MCF 10A (cell line): ENCODE measurements around the gene TREX2. TPM values are rescaled to one million over a fixed set of nuclear protein-coding genes. Genes with fewer than 3 reads are reported as not detected.

Experiments
- BruUV-seq: library from RNA; stranded (reverse); fragments of 400-500 nt; replicated peaks from 2 replicates; lab custom pipeline; 2021; lab: Mats Ljungman, UMichigan
- CTCF ChIA-PET: fragments of 300-600 bp; sonication (Branson Sonifier 250); formaldehyde crosslinking; extraction: SDS; loops from one replicate; lab custom pipeline; 2021; ENCODE audit warnings: antibody characterized with exemption, inconsistent platforms; lab: Yijun Ruan, JAX
- POLR2A ChIA-PET: fragments of 300-600, 350-650 bp; sonication (Branson Sonifier 250); formaldehyde crosslinking; extraction: SDS; loops from one replicate; lab custom pipeline; 2020; ENCODE audit warnings: antibody characterized with exemption, inconsistent platforms; lab: Yijun Ruan, JAX
- DNase-seq: peaks from one replicate; pipeline ENCODE4 v3.0.0-alpha.2; 2018; ENCODE audit not compliant: unreplicated experiment
- H3K27ac Mint-ChIP-seq: one replicate; pipeline ENCODE4 v1.8.0; 2022; ENCODE audit warnings: mild to moderate bottlenecking, low read depth, mixed read lengths; ENCODE audit not compliant: unreplicated experiment
- H3K27me3 Mint-ChIP-seq: one replicate; pipeline ENCODE4 v1.8.0; 2022; ENCODE audit warnings: mixed read lengths; ENCODE audit not compliant: insufficient read depth, unreplicated experiment
- H3K36me3 Mint-ChIP-seq: one replicate; pipeline ENCODE4 v1.8.0; 2022; ENCODE audit warnings: mild to moderate bottlenecking, moderate library complexity, mixed read lengths; ENCODE audit not compliant: insufficient read depth, unreplicated experiment
- H3K4me1 Mint-ChIP-seq: one replicate; pipeline ENCODE4 v1.8.0; 2022; ENCODE audit warnings: mixed read lengths; ENCODE audit not compliant: insufficient read depth, unreplicated experiment
- H3K4me3 Mint-ChIP-seq: one replicate; pipeline ENCODE4 v1.8.0; 2022; ENCODE audit warnings: mild to moderate bottlenecking, moderate library complexity, mixed read lengths; ENCODE audit not compliant: unreplicated experiment
- H3K9me3 Mint-ChIP-seq: one replicate; pipeline ENCODE4 v1.8.0; 2022; ENCODE audit warnings: mixed read lengths; ENCODE audit not compliant: unreplicated experiment
- intact Hi-C: fragments of 100-400 bp; cut with micrococcal nuclease; formaldehyde crosslinking; loops from 2 replicates; pipeline ENCODE4 v1.14.1; 2022
- total RNA-seq: library from RNA; stranded (reverse); gene quantifications from 2 replicates; pipeline ENCODE4 v1.2.3, GENCODE V29; 2022
- TF ChIP-seq, protein P1 (sequence below): fragments of 200-600 bp; IDR thresholded peaks from one replicate; pipeline ENCODE4 v1.8.0; 2022; ENCODE audit warnings: antibody characterized with exemption, mild to moderate bottlenecking; ENCODE audit not compliant: unreplicated experiment

TREX2 gene
- total RNA-seq, 1 experiment from 2014 or later, result 0.75 TPM

DNA sequence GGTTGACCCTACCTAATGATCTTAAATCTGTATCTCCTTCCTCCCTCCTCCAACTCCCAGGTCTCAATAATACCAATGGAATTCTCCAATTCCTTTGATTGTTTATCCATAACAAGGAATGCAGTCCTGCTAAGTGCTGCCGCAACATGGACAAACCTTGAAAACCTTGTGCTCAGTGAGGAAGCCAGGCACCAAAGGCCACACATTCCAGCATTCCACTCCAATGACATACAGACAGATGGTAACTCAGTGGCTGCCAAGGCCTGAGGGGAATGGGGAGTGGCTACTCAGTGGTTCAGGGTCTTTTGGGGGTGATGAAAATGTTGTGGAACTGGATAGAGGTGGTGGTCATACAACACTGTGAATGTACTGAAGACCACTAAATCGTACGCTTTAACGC is 14.1 kb upstream of the TREX2 start:
- Mint-ChIP-seq H3K9me3 (no peaks in the 10 kb centered on the region), H3K4me1 (no peaks in the 10 kb centered on the region), H3K27me3 (no peaks in the 10 kb centered on the region), H3K27ac (no peak overlapping the region), H3K4me3 (no peak overlapping the region), H3K36me3 (peaks cover 15% of the 10 kb centered on the region)
- intact Hi-C loops, result no loop called here
- DNase-seq, result no peak
- ChIA-PET POLR2A (no interaction called here), CTCF (interaction anchor here (0.6 to 1.2 kb wide), 3 partner anchors 34 to 509 kb away, joined by 3 read pairs; no protein-coding TSS in a partner anchor)
- TF ChIP-seq, protein P1, sequence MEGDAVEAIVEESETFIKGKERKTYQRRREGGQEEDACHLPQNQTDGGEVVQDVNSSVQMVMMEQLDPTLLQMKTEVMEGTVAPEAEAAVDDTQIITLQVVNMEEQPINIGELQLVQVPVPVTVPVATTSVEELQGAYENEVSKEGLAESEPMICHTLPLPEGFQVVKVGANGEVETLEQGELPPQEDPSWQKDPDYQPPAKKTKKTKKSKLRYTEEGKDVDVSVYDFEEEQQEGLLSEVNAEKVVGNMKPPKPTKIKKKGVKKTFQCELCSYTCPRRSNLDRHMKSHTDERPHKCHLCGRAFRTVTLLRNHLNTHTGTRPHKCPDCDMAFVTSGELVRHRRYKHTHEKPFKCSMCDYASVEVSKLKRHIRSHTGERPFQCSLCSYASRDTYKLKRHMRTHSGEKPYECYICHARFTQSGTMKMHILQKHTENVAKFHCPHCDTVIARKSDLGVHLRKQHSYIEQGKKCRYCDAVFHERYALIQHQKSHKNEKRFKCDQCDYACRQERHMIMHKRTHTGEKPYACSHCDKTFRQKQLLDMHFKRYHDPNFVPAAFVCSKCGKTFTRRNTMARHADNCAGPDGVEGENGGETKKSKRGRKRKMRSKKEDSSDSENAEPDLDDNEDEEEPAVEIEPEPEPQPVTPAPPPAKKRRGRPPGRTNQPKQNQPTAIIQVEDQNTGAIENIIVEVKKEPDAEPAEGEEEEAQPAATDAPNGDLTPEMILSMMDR, result no peak
- BruUV-seq, result no TSS peak

DNA sequence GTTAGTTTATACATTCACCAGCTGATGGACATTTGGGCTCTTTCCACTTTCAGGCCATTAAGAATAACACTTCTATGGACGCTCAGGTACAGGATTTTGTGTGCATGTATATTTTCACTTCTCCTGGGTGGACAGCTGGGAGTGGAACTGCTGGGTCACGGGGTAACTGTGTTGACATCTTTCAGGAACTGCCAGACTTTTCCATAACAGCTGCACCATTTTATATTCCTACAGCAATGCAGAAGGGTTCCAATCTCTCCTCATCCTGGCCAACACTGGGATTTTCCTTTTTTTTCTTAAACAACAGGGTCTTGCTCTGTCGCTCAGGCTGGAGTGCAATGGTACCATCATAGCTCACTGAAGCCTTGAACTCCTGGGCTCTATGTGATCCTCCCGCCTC is 12.6 kb upstream of the TREX2 start:
- no peak overlapping the region for H3K27ac Mint-ChIP-seq
- H3K9me3 Mint-ChIP-seq, result no peaks in the 10 kb centered on the region
- H3K4me1 Mint-ChIP-seq, result no peaks in the 10 kb centered on the region
- H3K4me3 Mint-ChIP-seq, result no peak overlapping the region
- H3K27me3 Mint-ChIP-seq, result no peaks in the 10 kb centered on the region
- no TSS peak for BruUV-seq
- intact Hi-C loops, result no loop called here
- H3K36me3 Mint-ChIP-seq, result peaks cover 15% of the 10 kb centered on the region
- no peak for DNase-seq
- POLR2A ChIA-PET, result no interaction called here
- CTCF ChIA-PET, result interaction anchor here (1.2 kb wide), 1 partner anchor 16 kb away, joined by 3 read pairs; no protein-coding TSS in a partner anchor
- TF ChIP-seq, protein P1, result no peak

DNA sequence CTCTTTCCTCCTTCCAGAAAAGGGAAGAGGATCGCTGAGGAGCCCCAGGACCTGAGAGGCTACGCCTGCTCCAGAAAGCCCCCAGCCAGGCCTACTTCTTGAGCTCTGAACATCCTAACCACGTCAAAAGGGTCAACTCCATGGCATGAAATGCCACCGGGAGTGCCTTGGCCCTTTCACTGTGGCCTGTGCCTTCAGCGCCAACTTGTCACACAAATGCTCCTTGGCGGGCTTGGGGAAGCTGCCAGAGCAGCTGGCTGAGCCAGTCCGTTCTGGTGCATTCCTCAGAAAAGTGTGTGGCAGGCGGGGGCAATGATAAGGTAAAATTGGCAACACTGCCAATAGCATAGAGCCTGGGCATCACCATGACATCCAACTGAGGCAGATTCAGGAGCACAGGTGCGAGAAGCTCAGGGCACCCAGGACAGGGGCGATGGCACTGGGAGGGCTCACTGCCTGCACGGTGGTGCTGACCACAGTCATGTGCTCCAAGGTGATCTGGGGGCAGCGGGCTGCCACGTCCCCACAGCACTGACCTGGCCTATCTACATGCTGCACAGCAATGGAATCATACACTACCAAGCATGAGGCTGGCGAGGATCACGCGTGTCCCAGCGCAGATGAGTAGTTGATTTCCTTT is 12.1 kb upstream of the TREX2 start:
- TF ChIP-seq, protein P1, result no peak
- intact Hi-C loops, result no loop called here
- DNase-seq, result no peak
- Mint-ChIP-seq H3K4me1 (no peaks in the 10 kb centered on the region), H3K27ac (no peak overlapping the region), H3K36me3 (peaks cover 15% of the 10 kb centered on the region), H3K4me3 (no peak overlapping the region), H3K27me3 (no peaks in the 10 kb centered on the region), H3K9me3 (no peaks in the 10 kb centered on the region)
- BruUV-seq, result no TSS peak
- CTCF ChIA-PET, result interaction anchor here (0.6 to 1.2 kb wide), 3 partner anchors 13 to 33 kb away, joined by 3 to 5 read pairs (median 3); no protein-coding TSS in a partner anchor
- POLR2A ChIA-PET, result no interaction called here

DNA sequence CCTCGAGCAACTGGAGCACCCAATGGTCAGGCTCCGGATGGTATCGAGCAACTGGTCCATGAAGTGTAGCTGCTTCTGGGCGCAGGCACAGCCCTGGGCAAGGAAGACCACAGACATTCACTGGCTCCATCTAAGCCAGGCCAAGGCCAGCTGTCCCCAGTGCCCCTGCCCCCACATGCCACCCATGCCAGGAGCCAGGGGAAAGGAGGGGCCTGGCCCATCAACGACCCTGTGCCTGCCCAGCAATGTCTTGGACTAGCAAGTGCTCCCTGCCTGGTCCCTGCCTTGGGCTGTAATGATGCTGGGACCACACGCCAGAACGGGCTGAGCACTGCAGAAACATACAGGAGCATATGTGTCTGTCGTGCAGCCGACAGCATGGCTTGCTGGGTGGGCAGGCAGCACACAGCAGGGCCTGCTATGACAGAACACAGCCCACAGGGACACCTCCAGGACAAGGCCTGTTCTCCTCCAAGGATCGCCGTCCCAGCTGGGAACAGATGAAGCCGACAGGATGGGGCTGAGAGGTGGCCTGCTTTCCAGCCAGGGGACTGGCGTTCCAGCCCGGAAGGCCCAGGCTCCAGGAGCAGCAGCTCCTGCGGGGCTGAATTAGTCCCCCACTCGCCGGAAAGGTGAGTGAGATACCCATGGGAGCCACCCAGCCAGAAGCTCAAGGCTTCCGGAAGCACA is 11.4 kb upstream of the TREX2 start:
- Mint-ChIP-seq H3K27ac (no peak overlapping the region), H3K27me3 (no peaks in the 10 kb centered on the region), H3K9me3 (no peaks in the 10 kb centered on the region), H3K4me3 (no peak overlapping the region), H3K36me3 (peaks cover 15% of the 10 kb centered on the region), H3K4me1 (no peaks in the 10 kb centered on the region)
- ChIA-PET POLR2A (no interaction called here), CTCF (interaction anchor here (0.6 to 0.8 kb wide), 2 partner anchors 12 to 34 kb away, joined by 3 to 5 read pairs; no protein-coding TSS in a partner anchor)
- no TSS peak for BruUV-seq
- DNase-seq, result no peak
- TF ChIP-seq, protein P1, result no peak
- intact Hi-C loops, result no loop called here
